Skeletal muscle satellite cell (primary cell): ENCODE results near the gene STAG1.
"Not testable (repeated sequence)": the region's sequence is repeated elsewhere in the genome, so short reads cannot be mapped to it uniquely, and the experiment has no call there.

ENCODE experiments used
- H3K27me3 ChIP-seq: 2 replicates; pipeline ENCODE4 v1.7.0; 2013; ENCODE audit warnings: low read length; ENCODE audit not compliant: control insufficient read depth, insufficient read depth
- H3K36me3 ChIP-seq: 2 replicates; pipeline ENCODE4 v1.7.0; 2013; ENCODE audit warnings: mild to moderate bottlenecking, control low read depth, low read length; ENCODE audit not compliant: insufficient read depth
- H3K4me1 ChIP-seq: 2 replicates; pipeline ENCODE4 v1.7.0; 2013; ENCODE audit warnings: low read length; ENCODE audit not compliant: control insufficient read depth, insufficient read depth
- H3K4me2 ChIP-seq: 2 replicates; pipeline ENCODE4 v1.7.0; 2013; ENCODE audit warnings: mild to moderate bottlenecking, low read length
- H3K4me3 ChIP-seq: 2 replicates; pipeline ENCODE4 v1.7.0; 2013; ENCODE audit warnings: low read length
- H3K9ac ChIP-seq: 2 replicates; pipeline ENCODE4 v1.7.0; 2013; ENCODE audit warnings: mild to moderate bottlenecking, low read depth, low read length, moderate library complexity
- H3K9me3 ChIP-seq: replicated peaks from 2 replicates; pipeline ENCODE4 v1.7.0; 2013; ENCODE audit warnings: mild to moderate bottlenecking, control low read depth, low read length

Gene STAG1

GRCh38 chr3:136617969-136618525 lies 134.1 kb downstream of the STAG1 start:
- H3K9ac ChIP-seq, H3K36me3 ChIP-seq, H3K9me3 ChIP-seq, H3K27me3 ChIP-seq, H3K4me2 ChIP-seq, H3K4me3 ChIP-seq, H3K4me1 ChIP-seq: not testable (repeated sequence)

DNA sequence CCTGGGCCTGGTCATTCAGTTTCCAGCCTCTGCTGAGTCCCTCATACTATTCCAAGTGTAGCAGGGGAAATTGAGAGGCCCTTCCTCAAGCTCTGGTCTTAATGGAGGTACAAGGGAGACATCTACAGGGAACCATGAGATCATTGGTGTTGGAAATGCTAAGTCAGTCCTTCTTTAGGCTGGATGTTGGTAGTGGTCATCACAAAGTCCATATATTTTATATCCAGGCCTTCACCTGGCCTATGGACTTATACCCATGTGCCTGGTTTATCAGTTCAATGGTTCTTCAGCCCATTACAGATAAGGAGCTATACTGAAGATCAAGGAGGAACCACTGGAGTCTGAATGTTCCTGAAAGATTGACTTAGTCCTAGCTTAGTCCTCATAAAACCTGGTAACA lies 135.0 kb downstream of the STAG1 start:
- Histone ChIP-seq H3K36me3 (no peaks in the 10 kb centered on the region), H3K4me1 (peaks cover 7% of the 10 kb centered on the region), H3K27me3 (no peaks in the 10 kb centered on the region), H3K4me3 (no peak overlapping the region), H3K9ac (no peak overlapping the region), H3K9me3 (no peaks in the 10 kb centered on the region), H3K4me2 (no peak overlapping the region)

DNA sequence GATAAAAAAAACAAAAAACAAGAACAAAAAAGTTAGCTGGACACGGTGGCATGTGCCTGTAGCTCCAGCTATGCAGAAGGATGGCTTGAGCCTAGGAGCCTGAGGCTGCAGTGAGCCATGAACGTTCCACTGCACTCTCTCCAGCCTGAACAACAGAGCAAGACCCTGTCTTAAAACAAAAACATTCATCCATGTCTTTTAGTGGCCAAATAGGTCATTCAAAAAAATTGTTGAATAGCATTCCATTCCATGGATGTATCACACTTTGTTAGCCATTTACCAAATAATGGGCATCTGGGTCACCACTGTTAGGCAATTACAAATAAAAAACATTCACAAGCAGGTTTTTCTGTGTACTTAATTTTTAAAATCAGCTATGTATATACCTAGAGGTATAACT lies 139.7 kb downstream of the STAG1 start:
- no peak overlapping the region for H3K4me3 ChIP-seq
- H3K9ac ChIP-seq, result no peak overlapping the region
- H3K27me3 ChIP-seq, result no peaks in the 10 kb centered on the region
- H3K9me3 ChIP-seq, result no peaks in the 10 kb centered on the region
- H3K4me1 ChIP-seq, result no peaks in the 10 kb centered on the region
- no peak overlapping the region for H3K4me2 ChIP-seq
- no peaks in the 10 kb centered on the region for H3K36me3 ChIP-seq

DNA sequence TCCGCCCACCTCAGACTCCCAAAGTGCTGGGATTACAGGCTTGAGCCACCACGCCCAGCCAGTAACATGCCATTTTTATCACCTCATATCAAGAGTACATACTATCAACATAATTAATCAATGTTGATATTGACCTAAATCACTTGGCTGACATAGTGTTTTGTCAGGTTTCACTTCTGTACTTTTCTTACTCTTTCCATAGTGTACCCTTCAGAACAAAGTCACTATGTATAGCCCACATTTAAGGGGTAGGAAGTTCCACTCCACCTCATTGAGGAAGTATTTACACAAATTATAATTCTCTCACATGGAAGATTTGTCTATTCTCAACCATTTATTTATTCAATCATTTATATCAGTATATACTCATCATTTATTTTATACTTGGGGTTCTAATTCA lies 145.2 kb downstream of the STAG1 start:
- Histone ChIP-seq H3K36me3 (peaks cover 6% of the 10 kb centered on the region), H3K4me2 (no peak overlapping the region), H3K9me3 (no peaks in the 10 kb centered on the region), H3K27me3 (no peaks in the 10 kb centered on the region), H3K4me3 (no peak overlapping the region), H3K9ac (no peak overlapping the region), H3K4me1 (no peaks in the 10 kb centered on the region)

DNA sequence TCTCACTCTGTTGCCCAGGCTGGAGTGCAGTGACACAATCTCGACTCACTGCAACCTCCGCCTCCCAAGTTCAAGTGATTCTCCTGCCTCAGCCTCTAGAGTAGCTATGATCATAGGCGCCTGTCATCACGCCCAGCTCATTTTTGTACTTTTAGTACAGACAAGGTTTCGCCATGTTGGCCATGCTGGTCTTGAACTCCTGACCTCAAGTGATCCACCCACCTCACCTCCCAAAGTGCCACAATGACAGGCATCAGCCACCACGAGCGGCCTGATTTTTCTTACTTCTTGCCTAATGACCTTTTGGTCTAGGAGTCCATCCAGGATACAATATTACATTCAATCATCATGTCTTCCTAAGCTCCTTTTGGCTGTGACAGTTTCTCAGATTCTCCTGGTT lies 146.0 kb downstream of the STAG1 start:
- not testable (repeated sequence) for H3K36me3 ChIP-seq, H3K4me1 ChIP-seq, H3K27me3 ChIP-seq, H3K4me3 ChIP-seq, H3K9me3 ChIP-seq, H3K9ac ChIP-seq, H3K4me2 ChIP-seq

- Histone ChIP-seq H3K36me3 (peaks cover 6% of the 10 kb centered on the region), H3K9ac (no peak overlapping the region), H3K9me3 (no peaks in the 10 kb centered on the region), H3K27me3 (no peaks in the 10 kb centered on the region), H3K4me2 (no peak overlapping the region), H3K4me3 (no peak overlapping the region), H3K4me1 (no peaks in the 10 kb centered on the region)
Observed at GRCh38 chr3:136604961-136605360, 147.2 kb downstream of the STAG1 start.

DNA sequence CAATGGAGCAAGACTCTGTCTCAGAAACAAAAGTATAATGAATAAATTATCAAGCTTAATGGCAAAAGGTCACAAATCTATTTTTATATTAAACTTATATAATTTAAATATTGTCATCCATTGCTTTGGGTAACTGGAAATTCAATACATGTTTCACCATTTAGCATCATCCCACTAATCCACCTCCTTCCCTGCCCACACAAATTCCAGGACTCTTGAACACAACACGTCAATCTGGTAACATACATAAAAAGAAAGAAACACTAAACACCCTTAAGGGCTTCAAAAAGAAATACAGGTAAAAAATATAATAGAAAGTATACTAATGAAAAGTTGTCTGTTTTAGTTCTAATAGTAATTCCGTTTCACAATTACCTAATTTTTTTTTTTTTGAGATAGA lies 149.4 kb downstream of the STAG1 start:
- H3K9me3 ChIP-seq, result no peaks in the 10 kb centered on the region
- H3K9ac ChIP-seq, result no peak overlapping the region
- H3K4me1 ChIP-seq, result no peaks in the 10 kb centered on the region
- no peaks in the 10 kb centered on the region for H3K27me3 ChIP-seq
- H3K36me3 ChIP-seq, result peaks cover 6% of the 10 kb centered on the region
- no peak overlapping the region for H3K4me3 ChIP-seq
- no peak overlapping the region for H3K4me2 ChIP-seq

- Histone ChIP-seq H3K9me3 (no peaks in the 10 kb centered on the region), H3K27me3 (no peaks in the 10 kb centered on the region), H3K36me3 (no peaks in the 10 kb centered on the region), H3K4me1 (no peaks in the 10 kb centered on the region), H3K9ac (no peak overlapping the region), H3K4me3 (no peak overlapping the region), H3K4me2 (no peak overlapping the region)
Observed at GRCh38 chr3:136595913-136596697, 156.1 kb downstream of the STAG1 start.

- Histone ChIP-seq H3K4me3 (no peak overlapping the region), H3K36me3 (no peaks in the 10 kb centered on the region), H3K9me3 (no peaks in the 10 kb centered on the region), H3K9ac (no peak overlapping the region), H3K4me1 (no peaks in the 10 kb centered on the region), H3K4me2 (no peak overlapping the region), H3K27me3 (no peaks in the 10 kb centered on the region)
Observed at GRCh38 chr3:136586580-136586979, 165.6 kb downstream of the STAG1 start.

- no peaks in the 10 kb centered on the region for H3K36me3 ChIP-seq
- no peaks in the 10 kb centered on the region for H3K4me1 ChIP-seq
- no peaks in the 10 kb centered on the region for H3K9me3 ChIP-seq
- H3K9ac ChIP-seq, result no peak overlapping the region
- H3K27me3 ChIP-seq, result no peaks in the 10 kb centered on the region
- H3K4me2 ChIP-seq, result no peak overlapping the region
- no peak overlapping the region for H3K4me3 ChIP-seq
Observed at GRCh38 chr3:136584728-136585127, 167.4 kb downstream of the STAG1 start.

GRCh38 chr3:136583823-136584222 lies 168.4 kb downstream of the STAG1 start:
- Histone ChIP-seq H3K9me3 (no peaks in the 10 kb centered on the region), H3K4me3 (no peak overlapping the region), H3K4me1 (no peaks in the 10 kb centered on the region), H3K36me3 (no peaks in the 10 kb centered on the region), H3K4me2 (no peak overlapping the region), H3K9ac (no peak overlapping the region), H3K27me3 (no peaks in the 10 kb centered on the region)

DNA sequence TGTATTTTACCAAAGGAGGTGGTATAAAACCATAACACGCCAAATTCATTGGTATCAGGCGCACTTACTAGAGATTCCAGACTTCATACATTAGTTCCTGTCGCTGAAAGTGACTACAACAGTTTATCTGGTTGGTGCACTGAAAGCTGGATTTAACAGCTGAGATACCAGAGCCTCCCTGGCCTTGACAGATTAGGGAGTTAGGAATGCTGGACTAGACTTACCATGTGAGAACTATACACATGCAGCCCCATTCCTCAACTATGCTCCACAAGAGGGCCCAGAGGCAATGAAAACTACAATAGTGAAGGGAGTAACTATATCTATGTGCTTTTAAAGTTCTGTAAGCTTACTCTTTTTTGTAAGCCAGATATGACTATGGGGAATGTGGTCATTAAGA lies 174.4 kb downstream of the STAG1 start:
- Histone ChIP-seq H3K27me3 (no peaks in the 10 kb centered on the region), H3K9ac (no peak overlapping the region), H3K4me1 (peaks cover 8% of the 10 kb centered on the region), H3K4me3 (no peak overlapping the region), H3K9me3 (no peaks in the 10 kb centered on the region), H3K4me2 (no peak overlapping the region), H3K36me3 (no peaks in the 10 kb centered on the region)
